Glutamatergic neuron (in vitro differentiated cells): ENCODE results near the gene MEGF9. TPM values are rescaled to one million over a fixed set of nuclear protein-coding genes. Genes with fewer than 3 reads are reported as not detected.

Source experiments
- DNase-seq: peaks from one replicate; pipeline ENCODE4 v3.0.0; 2022
- H3K27ac Mint-ChIP-seq: one replicate; pipeline ENCODE4 v1.8.0; 2020; ENCODE audit warnings: mild to moderate bottlenecking, mixed read lengths, inconsistent platforms; ENCODE audit not compliant: unreplicated experiment
- H3K27me3 Mint-ChIP-seq: one replicate; pipeline ENCODE4 v1.8.0; 2020; ENCODE audit warnings: mild to moderate bottlenecking, moderate library complexity, mixed read lengths, inconsistent platforms; ENCODE audit not compliant: unreplicated experiment
- H3K36me3 Mint-ChIP-seq: one replicate; pipeline ENCODE4 v1.8.0; 2020; ENCODE audit warnings: mild to moderate bottlenecking, mixed read lengths, inconsistent platforms; ENCODE audit not compliant: unreplicated experiment
- H3K4me1 Mint-ChIP-seq: one replicate; pipeline ENCODE4 v1.8.0; 2020; ENCODE audit warnings: mild to moderate bottlenecking, low read depth, mixed read lengths, inconsistent platforms; ENCODE audit not compliant: unreplicated experiment
- H3K4me3 Mint-ChIP-seq: one replicate; pipeline ENCODE4 v1.8.0; 2020; ENCODE audit warnings: mild to moderate bottlenecking, mixed read lengths, inconsistent platforms; ENCODE audit not compliant: unreplicated experiment
- H3K9me3 Mint-ChIP-seq: one replicate; pipeline ENCODE4 v1.8.0; 2020; ENCODE audit warnings: mild to moderate bottlenecking, moderate library complexity, mixed read lengths, inconsistent platforms; ENCODE audit not compliant: unreplicated experiment
- CTCF ChIP-seq: fragments of 200-600 bp; sonication (generic); IDR thresholded peaks from one replicate; pipeline ENCODE4 v1.5.0; 2021; ENCODE audit not compliant: partially characterized antibody, unreplicated experiment
- total RNA-seq: library from RNA; stranded (reverse); fragmentation: NEBNext Ultra II Directional; extraction: Animal tissue kit (Norgen Biotek cat#: 25700); gene quantifications from one replicate; pipeline ENCODE4 v1.2.1, GENCODE V29; 2021; ENCODE audit not compliant: unreplicated experiment

The MEGF9 gene
- total RNA-seq, 1 donor from 2014 or later: 25.4 TPM

DNA sequence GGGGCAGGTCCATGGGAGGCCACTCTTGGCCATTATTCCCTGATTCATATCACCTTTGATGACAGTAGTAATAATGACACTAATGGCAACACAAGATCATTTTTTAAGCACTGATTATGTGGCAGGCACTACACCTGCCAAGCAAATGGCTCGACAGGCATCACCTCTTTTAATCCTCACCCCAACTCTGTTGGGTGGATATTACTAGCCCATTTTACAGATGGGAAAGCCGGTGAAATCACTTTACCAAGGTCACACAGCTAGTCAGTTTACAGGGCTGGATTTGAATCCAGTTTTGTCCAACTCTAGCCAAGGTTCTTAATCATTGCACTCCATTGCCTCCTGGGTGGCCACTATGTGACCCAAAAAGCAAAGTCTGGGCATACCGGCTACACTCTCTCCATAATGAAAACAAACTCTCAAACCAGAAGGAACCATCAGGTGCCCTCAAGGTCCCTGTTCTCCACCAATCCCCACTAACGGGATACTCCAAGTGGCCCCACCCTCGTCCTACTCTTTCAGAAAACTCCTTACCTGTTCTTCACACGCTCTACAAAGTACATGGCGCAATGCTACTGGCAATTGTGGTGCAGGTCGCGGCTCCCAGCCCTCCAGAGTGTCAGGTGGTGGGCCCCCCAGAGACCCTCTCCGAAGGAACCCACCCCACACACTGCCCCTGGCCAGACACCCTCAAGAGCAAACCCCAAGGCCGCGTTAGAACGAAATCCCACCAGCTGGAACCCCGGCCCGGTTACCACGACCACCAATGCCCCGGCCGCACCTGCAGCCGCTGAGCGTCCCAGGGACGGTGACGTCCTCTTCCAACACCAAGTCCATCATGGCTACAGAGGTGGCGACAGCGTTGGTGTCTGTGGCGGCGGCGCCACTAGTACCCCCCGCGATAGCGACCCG, 134.9 kb downstream of the MEGF9 start:
- DNase-seq: no peak

GRCh38 chr9:120574473-120574872, 139.8 kb downstream of the MEGF9 start:
- Mint-ChIP-seq H3K9me3 (no peaks in the 10 kb centered on the region), H3K4me3 (no peak overlapping the region), H3K27ac (no peak overlapping the region), H3K36me3 (no peaks in the 10 kb centered on the region), H3K27me3 (no peaks in the 10 kb centered on the region), H3K4me1 (peaks cover 2% of the 10 kb centered on the region)
- TF ChIP-seq CTCF: no peak
- DNase-seq: no peak

More for the DNA sequence above, 134.9 kb downstream of the MEGF9 start:
- peaks cover 2% of the 10 kb centered on the region for H3K4me1 Mint-ChIP-seq
- no peaks in the 10 kb centered on the region for H3K36me3 Mint-ChIP-seq
- H3K9me3 Mint-ChIP-seq: no peaks in the 10 kb centered on the region
- no peak for TF ChIP-seq CTCF
- peak overlapping the region; percentile 85 for H3K27ac Mint-ChIP-seq
- peak overlapping the region; percentile 95 for H3K4me3 Mint-ChIP-seq
- H3K27me3 Mint-ChIP-seq: peaks cover 1% of the 10 kb centered on the region

GRCh38 chr9:120572472-120572871, 141.8 kb downstream of the MEGF9 start:
- no peaks in the 10 kb centered on the region for H3K9me3 Mint-ChIP-seq
- H3K27ac Mint-ChIP-seq: no peak overlapping the region
- no peak overlapping the region for H3K4me3 Mint-ChIP-seq
- no peaks in the 10 kb centered on the region for H3K27me3 Mint-ChIP-seq
- DNase-seq: no peak
- no peak for TF ChIP-seq CTCF
- H3K4me1 Mint-ChIP-seq: no peaks in the 10 kb centered on the region
- H3K36me3 Mint-ChIP-seq: no peaks in the 10 kb centered on the region

DNA sequence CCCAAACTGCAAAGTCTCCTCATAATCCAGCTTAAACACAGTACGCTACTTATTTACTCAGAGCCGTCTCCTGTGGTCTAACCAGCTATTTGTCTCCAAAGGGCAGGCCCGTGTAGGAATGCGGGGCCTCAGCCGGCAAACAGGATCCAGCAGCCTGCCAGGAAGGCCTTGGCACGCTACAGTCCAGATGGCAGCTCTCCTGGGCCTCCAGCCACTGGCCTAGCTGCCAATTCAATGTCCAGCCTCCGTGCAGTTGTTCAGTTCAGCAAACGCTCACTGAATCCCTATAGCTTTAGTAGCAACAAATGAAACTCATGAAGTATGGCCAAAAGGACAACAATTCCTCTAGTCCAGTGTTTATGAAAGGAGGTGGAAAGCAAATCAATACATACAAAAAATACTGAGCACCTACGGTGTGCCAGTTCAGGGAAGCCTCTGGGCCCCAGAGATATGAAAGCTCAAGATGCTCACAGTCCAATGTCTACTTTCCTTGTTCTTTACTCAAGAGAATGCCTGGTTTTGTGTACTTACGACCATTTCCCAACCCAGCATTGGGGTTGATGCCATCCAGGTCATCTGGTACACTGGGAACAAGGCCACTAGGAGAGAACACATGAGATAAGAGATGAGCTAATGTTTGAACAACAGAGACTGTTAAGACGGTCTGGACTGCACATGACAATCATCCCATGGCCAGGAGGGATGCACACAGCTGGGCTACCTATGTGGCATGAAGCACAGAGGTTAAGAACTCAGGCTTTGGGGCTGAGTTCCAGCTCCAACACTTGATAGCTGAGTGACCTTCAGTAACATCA, 142.6 kb downstream of the MEGF9 start:
- H3K4me1 Mint-ChIP-seq: no peaks in the 10 kb centered on the region
- H3K9me3 Mint-ChIP-seq: no peaks in the 10 kb centered on the region
- H3K27ac Mint-ChIP-seq: no peak overlapping the region
- no peaks in the 10 kb centered on the region for H3K36me3 Mint-ChIP-seq
- no peak for DNase-seq
- no peaks in the 10 kb centered on the region for H3K27me3 Mint-ChIP-seq
- H3K4me3 Mint-ChIP-seq: no peak overlapping the region
- TF ChIP-seq CTCF: no peak

DNA sequence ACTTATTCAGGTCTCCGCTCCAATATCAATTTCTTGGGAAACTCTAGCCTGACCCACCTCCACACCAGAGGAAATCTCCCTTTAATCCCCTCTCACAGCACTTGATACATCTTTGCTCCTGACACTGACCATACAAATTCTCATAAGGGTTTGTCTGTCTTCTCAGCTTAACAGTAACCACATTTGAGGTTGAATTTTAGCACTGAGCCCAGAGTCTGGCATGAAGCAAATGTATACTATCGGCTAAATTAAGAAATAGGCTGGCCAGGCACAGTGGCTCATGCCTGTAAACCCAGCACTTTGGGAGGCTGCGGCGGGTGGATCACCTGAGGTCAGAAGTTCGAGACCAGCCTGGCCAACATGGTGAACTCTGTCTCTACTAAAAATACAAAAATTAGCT, 144.0 kb downstream of the MEGF9 start:
- H3K27me3 Mint-ChIP-seq: no peaks in the 10 kb centered on the region
- no peaks in the 10 kb centered on the region for H3K9me3 Mint-ChIP-seq
- no peaks in the 10 kb centered on the region for H3K36me3 Mint-ChIP-seq
- H3K27ac Mint-ChIP-seq: no peak overlapping the region
- DNase-seq: no peak
- no peaks in the 10 kb centered on the region for H3K4me1 Mint-ChIP-seq
- TF ChIP-seq CTCF: no peak
- H3K4me3 Mint-ChIP-seq: no peak overlapping the region
